Measurements from ENCODE around the gene PCNX3.

PCNX3 gene

DNA sequence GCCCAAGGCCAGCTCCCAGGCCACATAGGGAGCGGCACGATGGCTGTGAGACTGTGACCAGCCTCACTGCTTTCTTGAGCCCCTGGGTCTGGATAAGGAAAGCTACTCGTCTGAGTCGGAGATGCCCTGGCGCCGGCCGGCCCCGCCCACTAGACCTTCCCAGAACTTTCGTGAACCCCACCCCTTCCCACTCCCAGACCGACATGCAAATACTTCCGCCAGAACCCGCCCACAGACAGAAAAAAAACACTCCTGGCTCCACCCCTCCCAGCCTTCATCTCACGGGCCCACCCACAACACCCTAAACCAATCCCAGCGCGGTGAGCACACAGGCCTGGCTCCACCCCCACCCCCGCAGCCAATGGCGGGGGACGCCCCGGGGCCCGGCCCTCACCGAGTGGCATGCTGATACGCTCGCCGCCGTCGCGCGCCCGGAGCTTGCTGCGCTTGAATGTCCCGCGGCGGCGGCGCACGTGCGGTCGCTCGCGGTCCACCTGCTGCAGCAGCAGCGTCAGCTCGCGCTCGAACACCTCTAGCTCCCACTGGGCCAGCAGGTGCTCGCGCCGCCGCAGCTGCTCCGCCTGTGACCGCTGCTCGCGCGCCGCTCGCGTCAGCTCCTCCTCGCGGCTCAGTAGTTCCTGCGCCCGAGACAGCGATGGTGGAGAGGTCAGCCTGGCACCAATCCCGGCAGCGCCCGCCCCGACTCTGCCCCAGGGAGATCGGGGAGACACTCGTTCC lies 8.5 kb upstream of the PCNX3 start:
- TF ChIP-seq CTCF (conservative IDR thresholded peaks at IDR 0.05), result no peak; the same call in 1 of the 2 replicates
- H3K27ac ChIP-seq, result no peak overlapping the region

DNA sequence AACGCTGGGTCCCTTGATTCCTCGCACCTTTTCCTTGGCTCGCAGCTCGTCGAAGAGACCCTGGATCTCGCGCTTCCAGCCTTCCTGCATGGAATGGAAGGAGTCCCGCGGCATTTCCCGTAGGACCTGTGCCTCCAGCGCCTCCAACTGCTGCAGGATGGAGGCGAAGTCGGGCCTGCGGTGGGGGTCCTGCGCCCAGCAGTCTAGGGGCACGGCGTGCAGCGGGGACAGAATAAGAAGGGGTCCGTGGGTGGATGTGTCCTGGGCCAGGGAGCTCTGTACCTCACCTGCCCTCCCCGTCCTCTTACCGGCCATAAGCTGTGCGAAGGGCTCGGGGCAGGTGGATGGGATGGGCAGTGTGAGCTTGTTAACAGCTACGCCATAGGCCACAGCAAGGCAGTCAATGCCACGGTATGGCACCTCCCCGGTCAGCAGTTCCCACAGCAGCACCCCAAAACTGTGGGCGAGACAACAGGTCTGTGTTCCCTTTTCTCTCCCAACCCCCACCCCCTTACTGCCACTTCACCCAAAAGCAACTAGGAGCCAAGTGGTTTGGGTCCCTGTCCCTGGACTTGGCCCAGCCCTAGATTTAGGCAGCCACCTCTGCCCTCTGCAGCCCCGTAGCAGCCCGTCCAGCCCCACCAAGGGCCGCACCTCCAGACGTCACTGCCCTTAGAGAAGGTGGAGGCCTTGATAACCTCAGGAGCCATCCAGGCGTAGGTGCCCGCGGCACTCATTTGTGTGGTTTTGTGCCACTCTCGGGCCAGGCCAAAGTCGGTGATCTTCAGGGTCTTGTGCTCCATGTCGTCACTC lies 7.8 kb upstream of the PCNX3 start:
- no peak for TF ChIP-seq CTCF (conservative IDR thresholded peaks at IDR 0.05)
- H3K27ac ChIP-seq, result no peak overlapping the region

DNA sequence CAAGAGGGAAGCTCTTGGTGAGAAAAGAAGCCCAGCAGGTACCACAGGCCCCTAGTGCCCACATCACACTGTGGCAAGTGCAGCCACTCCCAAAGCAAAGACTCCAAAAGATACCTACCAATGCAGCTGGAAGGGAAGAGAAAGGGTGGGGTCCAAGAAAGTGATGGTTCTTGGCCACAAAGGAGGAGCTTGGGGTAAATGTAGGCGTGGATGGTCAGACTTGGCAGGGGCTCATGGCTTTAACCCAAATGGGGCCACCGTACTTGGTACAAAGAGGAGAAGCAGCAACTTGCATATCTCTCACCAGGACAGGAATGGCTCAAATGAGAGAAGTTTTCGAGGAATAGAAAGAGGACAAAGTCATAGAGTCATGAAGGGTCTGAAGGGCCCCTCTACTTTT lies 6.3 kb upstream of the PCNX3 start:
- TF ChIP-seq CTCF (conservative IDR thresholded peaks at IDR 0.05), result no peak
- no peak overlapping the region for H3K27ac ChIP-seq

GRCh38 chr11:65609665-65610064 lies 5.9 kb upstream of the PCNX3 start:
- no peak for TF ChIP-seq CTCF (conservative IDR thresholded peaks at IDR 0.05)

GRCh38 chr11:65610404-65610803 lies 5.2 kb upstream of the PCNX3 start:
- TF ChIP-seq CTCF (conservative IDR thresholded peaks at IDR 0.05), result no peak
- H3K27ac ChIP-seq, result peak overlapping the region; percentile 99

More at GRCh38 chr11:65609665-65610064, 5.9 kb upstream of the PCNX3 start:
- H3K27ac ChIP-seq, result peak overlapping the region; percentile 99; the same call in 1 of the 2 replicates

- peak overlapping the region; percentile 99 for H3K27ac ChIP-seq
- TF ChIP-seq CTCF (conservative IDR thresholded peaks at IDR 0.05), result no peak
These were observed 4.4 kb upstream of the PCNX3 start for GRCh38 chr11:65611028-65611757.

Measured in VCaP (cell line).